Erythroblast (primary cell): ENCODE data around the gene CAMK2A.

Source experiments
- GATA1 ChIP-seq: IDR thresholded peaks from 2 replicates; pipeline ENCODE4 v1.6.1; 2011; ENCODE audit warnings: low read depth, mild to moderate bottlenecking, control low read depth, low read length, moderate library complexity
- POLR2A ChIP-seq: IDR thresholded peaks from 2 replicates; pipeline ENCODE4 v1.6.1; 2011; ENCODE audit warnings: mild to moderate bottlenecking, low read length

DNA sequence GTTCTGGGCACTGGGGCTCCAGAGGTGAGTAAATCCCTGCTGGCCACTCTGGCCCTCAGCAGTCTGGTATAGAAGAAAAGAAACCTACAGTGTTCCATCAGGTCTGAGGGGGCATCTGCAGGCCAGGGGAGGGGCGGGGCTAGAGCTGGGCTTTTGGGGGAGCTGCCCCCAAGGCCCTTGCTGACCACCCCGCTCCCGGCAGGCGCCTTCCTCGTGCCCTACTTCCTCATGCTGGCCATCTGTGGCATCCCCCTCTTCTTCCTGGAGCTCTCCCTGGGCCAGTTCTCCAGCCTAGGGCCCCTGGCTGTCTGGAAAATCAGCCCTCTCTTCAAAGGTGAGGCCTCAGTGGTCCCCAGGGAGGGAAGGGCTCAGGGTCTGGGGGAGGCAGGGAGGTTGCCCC is 93.1 kb downstream of the CAMK2A start:
- TF ChIP-seq POLR2A (no peak), GATA1 (no peak)
